HEK293T (cell line): ENCODE measurements around the gene RFPL1.

Source experiments
- BHLHE40 ChIP-seq: fragments of 450-650 bp; IDR thresholded peaks from 2 replicates; pipeline ENCODE4 v1.6.1; 2016; ENCODE audit warnings: mild to moderate bottlenecking, moderate library complexity, borderline replicate concordance
- FOXA1 ChIP-seq: fragments of 450-650 bp; IDR thresholded peaks from 2 replicates; pipeline ENCODE4 v1.6.1; 2016; ENCODE audit warnings: mild to moderate bottlenecking
- FOXM1 ChIP-seq: fragments of 450-650 bp; IDR thresholded peaks from 2 replicates; pipeline ENCODE4 v1.6.1; 2017; ENCODE audit warnings: mild to moderate bottlenecking, borderline replicate concordance
- SP1 ChIP-seq: fragments of 450-650 bp; IDR thresholded peaks from 2 replicates; pipeline ENCODE4 v1.6.1; 2017
- ZNF384 ChIP-seq: fragments of 450-650 bp; IDR thresholded peaks from 2 replicates; pipeline ENCODE4 v1.6.1; 2016

GRCh38 chr22:29464581-29464980 lies 26.2 kb downstream of the RFPL1 start:
- TF ChIP-seq BHLHE40 = no peak
- TF ChIP-seq FOXM1 = no peak
- no peak for TF ChIP-seq SP1
- TF ChIP-seq ZNF384 = no peak
- TF ChIP-seq FOXA1 = no peak
